Transverse colon (tissue), 4 donors: ENCODE measurements around the gene STX8. TPM values are rescaled to one million over a fixed set of nuclear protein-coding genes. Genes with fewer than 3 reads are reported as not detected.

ENCODE experiments used
- DNase-seq: peaks from one replicate; pipeline ENCODE4 v3.0.0-alpha.2; 2019
- H3K27ac ChIP-seq, 4 donors: fragments of 200-600 bp; sonication (generic); 2 replicates each; pipeline ENCODE4 v1.5.1; 2016 to 2018; ENCODE audit warnings: inconsistent platforms in 4 of 4
- H3K27me3 ChIP-seq: fragments of 200-600 bp; sonication (generic); 2 replicates; pipeline ENCODE4 v1.5.1; 2017; ENCODE audit warnings: inconsistent platforms
- H3K36me3 ChIP-seq, 4 donors: fragments of 200-600 bp; sonication (generic); 2 replicates each; pipeline ENCODE4 v1.5.1; 2017 to 2019; ENCODE audit warnings: inconsistent platforms in 4 of 4
- H3K4me1 ChIP-seq, 4 donors: fragments of 200-600 bp; sonication (generic); 2 replicates each; pipeline ENCODE4 v1.5.1; 2017 to 2020; ENCODE audit warnings: inconsistent platforms in 4 of 4
- H3K4me3 ChIP-seq, 4 donors: fragments of 200-600 bp; sonication (generic); 1 replicate in 1 of 4; 2 replicates in 3 of 4; pipeline versions ENCODE4 v1.5.1 to v1.6.1; 2017 to 2019; ENCODE audit warnings: inconsistent platforms in 4 of 4
- H3K9me3 ChIP-seq, 2 donors: fragments of 200-600 bp; sonication (generic); 2 replicates each; pipeline ENCODE4 v1.5.1; 2017 to 2019; ENCODE audit warnings: inconsistent platforms in 2 of 2
- EP300 ChIP-seq: sonication (generic); formaldehyde crosslinking; IDR thresholded peaks from one replicate; pipeline ENCODE4 v1.6.1; 2017; ENCODE audit warnings: antibody characterized with exemption, low read depth
- POLR2A ChIP-seq: fragments of 450-650 bp; IDR thresholded peaks from one replicate; pipeline ENCODE4 v1.6.1; 2016; ENCODE audit warnings: antibody characterized with exemption, mild to moderate bottlenecking, moderate library complexity
- POLR2AphosphoS5 ChIP-seq, 3 donors: sonication (generic); formaldehyde crosslinking; IDR thresholded peaks; one replicate each; pipeline ENCODE4 v1.6.1; 2016; ENCODE audit warnings: antibody characterized with exemption in 3 of 3
- WGBS, 2 donors: methylation state at CpG; one replicate each; pipeline ENCODE4 v1.1.5; 2018; ENCODE audit warnings: low coverage in 1 of 2; 5-methylcytosine and 5-hydroxymethylcytosine counted together
- in situ Hi-C, 4 donors: fragments of 200-750 bp; cut with MboI; loops; one replicate each; pipeline versions ENCODE4 v1.15.0 to v1.15.1; 2017; ENCODE audit warnings: low sequenced_read_pairs in 3 of 4, low pct_ligation_motif_present in 1 of 4, low pct_unique_long_range_greater_than_20kb in 1 of 4
- intact Hi-C: fragments of 100-400 bp; cut with DNase I; formaldehyde crosslinking; loops from one replicate; pipeline ENCODE4 v1.15.1; 2023; ENCODE audit warnings: low total_unique reads
- total RNA-seq, 4 donors: library from RNA; depleted of rRNA; stranded (reverse); fragments of >200 nt; gene quantifications; one replicate each; pipeline ENCODE4 v1.1.0, GENCODE V29; 2016
- TF ChIP-seq, protein P1 (sequence below), 5 experiments: fragments of 200-600 bp in 3 of 5; fragments of 450-650 bp in 2 of 5; sonication (generic) in 3 of 5; IDR thresholded peaks; 1 replicate in 2 of 5; 2 replicates in 3 of 5; pipeline ENCODE4 v1.5.1; 2016 to 2017; ENCODE audit warnings: antibody characterized with exemption in 5 of 5, inconsistent platforms in 3 of 5, mild to moderate bottlenecking in 2 of 5, moderate library complexity in 1 of 5

Gene STX8
- total RNA-seq, 4 donors from 2014 or later = 18.0 to 53.8 (median 38.3) TPM

DNA sequence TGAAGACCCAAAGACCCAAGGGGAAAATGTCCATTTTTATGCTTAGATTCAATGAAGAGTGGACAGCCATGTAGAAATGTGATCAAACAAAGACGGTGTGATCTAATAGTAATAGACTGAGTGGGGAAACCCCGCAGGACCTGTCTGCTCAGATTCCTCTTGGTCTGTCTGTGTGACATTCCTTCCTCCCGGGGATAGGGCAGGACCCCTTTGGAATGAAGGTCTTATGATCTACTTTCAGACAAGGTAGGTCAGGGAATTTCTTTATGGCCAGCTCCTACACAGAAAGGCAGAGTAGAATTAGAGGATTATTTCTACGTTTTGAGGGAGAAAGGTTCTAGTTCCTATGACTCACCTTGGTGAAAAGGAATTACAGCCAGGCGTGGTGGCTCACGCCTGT lies 267.6 kb downstream of the STX8 start:
- WGBS, 2 donors = 92 to 100% methylated on average over 1 to 6 of the region's 6 CpGs
- intact Hi-C loops = no loop called here
- in situ Hi-C loops = no loop called here
- H3K27ac ChIP-seq = no peak overlapping the region
- TF ChIP-seq POLR2AphosphoS5 (IDR thresholded peaks at IDR 0.05) (no peak), POLR2A (no peak), EP300 (no peak)
- TF ChIP-seq, protein P1, sequence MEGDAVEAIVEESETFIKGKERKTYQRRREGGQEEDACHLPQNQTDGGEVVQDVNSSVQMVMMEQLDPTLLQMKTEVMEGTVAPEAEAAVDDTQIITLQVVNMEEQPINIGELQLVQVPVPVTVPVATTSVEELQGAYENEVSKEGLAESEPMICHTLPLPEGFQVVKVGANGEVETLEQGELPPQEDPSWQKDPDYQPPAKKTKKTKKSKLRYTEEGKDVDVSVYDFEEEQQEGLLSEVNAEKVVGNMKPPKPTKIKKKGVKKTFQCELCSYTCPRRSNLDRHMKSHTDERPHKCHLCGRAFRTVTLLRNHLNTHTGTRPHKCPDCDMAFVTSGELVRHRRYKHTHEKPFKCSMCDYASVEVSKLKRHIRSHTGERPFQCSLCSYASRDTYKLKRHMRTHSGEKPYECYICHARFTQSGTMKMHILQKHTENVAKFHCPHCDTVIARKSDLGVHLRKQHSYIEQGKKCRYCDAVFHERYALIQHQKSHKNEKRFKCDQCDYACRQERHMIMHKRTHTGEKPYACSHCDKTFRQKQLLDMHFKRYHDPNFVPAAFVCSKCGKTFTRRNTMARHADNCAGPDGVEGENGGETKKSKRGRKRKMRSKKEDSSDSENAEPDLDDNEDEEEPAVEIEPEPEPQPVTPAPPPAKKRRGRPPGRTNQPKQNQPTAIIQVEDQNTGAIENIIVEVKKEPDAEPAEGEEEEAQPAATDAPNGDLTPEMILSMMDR (IDR thresholded peaks at IDR 0.05) = no peak
- DNase-seq = no peak
- H3K4me3 ChIP-seq = no peak overlapping the region
- no peaks in the 10 kb centered on the region for H3K36me3 ChIP-seq
- H3K27me3 ChIP-seq = no peaks in the 10 kb centered on the region
- H3K4me1 ChIP-seq = no peaks in the 10 kb centered on the region
- no peaks in the 10 kb centered on the region for H3K9me3 ChIP-seq

DNA sequence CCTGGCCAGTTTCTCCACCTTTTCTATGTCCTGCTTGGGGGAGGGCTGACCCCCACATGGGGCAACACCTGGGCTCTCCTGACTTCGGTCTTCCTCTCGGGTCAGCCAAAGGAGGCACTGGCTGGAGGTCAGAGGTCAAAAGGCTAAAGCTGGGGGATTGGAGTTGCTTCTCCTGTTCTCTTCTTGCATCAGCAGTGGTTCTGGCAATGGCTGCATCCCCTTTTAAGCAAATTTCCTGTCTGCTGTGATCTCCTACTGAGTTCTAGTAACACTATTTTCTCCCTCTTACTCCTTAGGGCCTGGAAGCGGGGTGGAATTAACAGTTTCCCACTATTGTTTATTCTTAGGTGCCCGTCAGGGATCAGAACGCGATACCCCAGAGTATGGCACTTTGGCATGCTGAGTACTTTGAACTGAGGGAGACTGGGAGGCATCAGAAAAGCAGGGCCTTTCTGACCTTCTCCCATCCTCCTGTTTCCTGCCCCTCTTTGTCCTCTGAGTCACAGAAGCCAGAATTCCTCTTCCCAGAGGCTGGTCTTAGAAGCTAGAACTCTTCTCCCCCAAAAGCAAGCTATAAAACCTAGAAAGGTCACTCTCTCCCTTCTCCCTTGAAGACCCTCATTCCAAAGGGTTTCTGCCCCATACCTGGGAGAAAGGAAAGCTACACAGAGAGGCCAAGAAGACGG lies 268.2 kb downstream of the STX8 start:
- Histone ChIP-seq H3K4me1 (no peaks in the 10 kb centered on the region), H3K27ac (no peak overlapping the region), H3K9me3 (no peaks in the 10 kb centered on the region), H3K27me3 (no peaks in the 10 kb centered on the region), H3K36me3 (no peaks in the 10 kb centered on the region), H3K4me3 (no peak overlapping the region)
- TF ChIP-seq, protein P1 (IDR thresholded peaks at IDR 0.05) = no peak
- TF ChIP-seq EP300 (no peak), POLR2AphosphoS5 (IDR thresholded peaks at IDR 0.05) (no peak), POLR2A (no peak)
- in situ Hi-C loops (no loop called here), intact Hi-C loops (no loop called here)
- 91% methylated on average over 7 of the region's 7 CpGs; no CpG with 5 or more reads in 1 of the 2 donors for WGBS, 2 donors
- DNase-seq = no peak

DNA sequence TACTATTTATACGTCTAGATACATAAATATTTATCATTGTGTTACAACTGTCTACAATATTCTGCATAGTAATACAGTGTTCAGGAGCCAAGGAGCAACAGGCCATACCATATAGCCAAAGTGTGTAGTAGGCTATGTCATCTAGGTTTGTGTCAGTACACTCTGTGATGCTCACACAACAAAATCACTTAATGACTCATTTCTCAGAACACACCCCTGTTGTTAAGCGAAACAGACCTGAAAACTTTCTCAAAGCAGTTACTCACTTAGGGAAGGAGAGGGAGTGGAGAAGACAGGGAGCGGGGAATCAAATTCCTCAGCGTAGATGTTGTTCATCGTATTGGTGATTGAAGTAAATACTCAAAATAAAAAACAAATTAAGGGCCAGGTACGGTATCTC lies 269.5 kb downstream of the STX8 start:
- Histone ChIP-seq H3K27me3 (no peaks in the 10 kb centered on the region), H3K4me1 (no peaks in the 10 kb centered on the region), H3K4me3 (no peak overlapping the region), H3K9me3 (no peaks in the 10 kb centered on the region), H3K36me3 (no peaks in the 10 kb centered on the region), H3K27ac (no peak overlapping the region)
- intact Hi-C loops = no loop called here
- TF ChIP-seq, protein P1 (IDR thresholded peaks at IDR 0.05) = no peak
- TF ChIP-seq EP300 = no peak
- no peak for TF ChIP-seq POLR2A
- no peak for TF ChIP-seq POLR2AphosphoS5 (IDR thresholded peaks at IDR 0.05)
- no peak for DNase-seq
- 57 to 74% methylated on average over 5 to 6 of the region's 6 CpGs for WGBS, 2 donors
- in situ Hi-C loops = no loop called here

DNA sequence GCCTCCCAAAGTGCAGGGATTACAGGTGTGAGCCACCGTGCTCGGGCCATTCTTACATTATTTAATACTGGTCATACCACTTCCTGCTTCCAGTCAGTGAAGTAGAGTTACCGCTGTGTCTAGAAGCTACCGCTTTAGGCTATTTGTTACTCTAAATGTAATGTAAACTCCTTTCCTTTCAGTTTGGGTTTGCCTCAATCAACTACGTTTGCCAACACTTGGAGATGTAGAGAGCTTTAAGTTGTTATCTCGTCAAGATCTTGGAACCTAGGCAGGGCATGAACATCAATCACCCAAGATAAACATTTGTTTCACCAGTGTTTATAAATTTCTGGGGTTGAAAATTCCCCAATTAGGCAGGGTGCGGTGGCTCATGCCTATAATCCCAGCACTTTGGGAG lies 275.9 kb downstream of the STX8 start:
- in situ Hi-C loops (loop anchor here in 1 of 4 donors (25.0 kb wide), 1 partner anchor 287 kb away; the partner anchor contains the start of gene NTN1), intact Hi-C loops (loop anchor here (5.0 to 10.0 kb wide), 2 partner anchors 295 to 433 kb away; no protein-coding TSS in a partner anchor)
- 62 to 86% methylated on average over 5 to 7 of the region's 7 CpGs for WGBS, 2 donors
- no peak for DNase-seq
- Histone ChIP-seq H3K9me3 (no peaks in the 10 kb centered on the region), H3K27ac (no peak overlapping the region), H3K36me3 (no peaks in the 10 kb centered on the region), H3K27me3 (no peaks in the 10 kb centered on the region), H3K4me3 (no peak overlapping the region), H3K4me1 (peaks cover 0 to 4% (median 0%) of the 10 kb centered on the region in 4 donors)
- TF ChIP-seq, protein P1 (IDR thresholded peaks at IDR 0.05) = no peak
- TF ChIP-seq EP300 (no peak), POLR2AphosphoS5 (IDR thresholded peaks at IDR 0.05) (no peak)
